GM21529 (cell line): Measurements from ENCODE around the gene A4GNT.
"Not testable (repeated sequence)": the region's sequence is repeated elsewhere in the genome, so short reads cannot be mapped to it uniquely, and the experiment has no call there.

Experiments
- ATAC-seq: cut with Tn5 transposase; IDR thresholded peaks from one replicate; pipeline ENCODE4 v1.9.1; 2021; ENCODE audit not compliant: unreplicated experiment

Gene A4GNT

DNA sequence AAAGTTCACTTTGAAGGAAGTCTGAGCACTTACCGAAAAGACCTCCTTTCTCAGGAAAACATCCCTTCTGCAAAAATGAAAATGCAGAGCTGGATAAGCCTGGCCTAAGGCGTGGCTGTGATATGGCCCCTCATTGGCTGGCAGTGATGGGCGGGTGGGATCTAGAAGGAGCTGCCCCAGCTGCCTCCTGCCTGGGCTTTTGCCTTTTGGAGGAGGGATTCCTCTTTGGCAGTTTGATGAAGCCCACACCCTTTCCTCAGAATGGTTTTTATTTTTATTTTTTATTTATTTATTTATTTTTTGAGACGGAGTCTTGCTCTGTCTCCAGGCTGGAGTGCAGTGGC, 12.8 kb downstream of the A4GNT start:
- ATAC-seq: no peak

DNA sequence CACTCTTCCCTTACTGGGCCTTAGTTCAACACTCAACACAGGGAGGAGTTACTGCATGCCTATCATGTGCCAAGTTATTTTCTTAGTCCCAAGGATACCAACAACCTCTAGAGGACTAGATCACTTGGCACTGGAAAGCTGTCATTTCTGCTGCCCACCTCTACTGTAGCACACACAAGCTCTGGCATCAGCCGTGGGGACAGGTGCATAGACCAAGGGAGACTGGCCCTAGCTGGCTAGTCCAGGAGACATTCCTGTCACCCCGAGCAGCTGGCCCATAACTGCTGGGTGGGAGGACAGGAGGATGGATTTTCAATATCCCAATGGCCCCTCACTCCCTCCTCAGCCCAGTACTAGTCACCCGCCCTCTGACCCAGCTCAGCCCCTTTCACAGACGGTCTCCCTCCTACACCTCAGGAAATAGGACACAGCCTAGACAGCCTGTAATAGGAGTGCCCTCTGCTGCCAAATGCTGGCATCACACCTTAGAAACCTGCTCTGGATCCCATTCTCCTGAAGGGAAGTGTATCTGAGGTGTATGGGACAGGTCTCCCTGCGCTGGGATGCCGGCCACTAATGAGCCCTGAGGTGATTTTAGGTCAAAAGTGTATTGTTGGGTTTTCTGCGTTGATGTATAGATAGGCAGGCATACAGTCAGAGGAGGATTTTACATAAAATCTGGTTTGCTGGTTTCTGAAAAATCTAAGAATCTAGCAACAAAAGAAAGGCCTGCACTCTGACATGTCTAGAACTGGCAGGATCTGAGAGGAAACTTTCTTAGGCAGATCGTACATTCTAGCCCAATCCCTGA, 13.4 kb downstream of the A4GNT start:
- ATAC-seq: peak; percentile 78

DNA sequence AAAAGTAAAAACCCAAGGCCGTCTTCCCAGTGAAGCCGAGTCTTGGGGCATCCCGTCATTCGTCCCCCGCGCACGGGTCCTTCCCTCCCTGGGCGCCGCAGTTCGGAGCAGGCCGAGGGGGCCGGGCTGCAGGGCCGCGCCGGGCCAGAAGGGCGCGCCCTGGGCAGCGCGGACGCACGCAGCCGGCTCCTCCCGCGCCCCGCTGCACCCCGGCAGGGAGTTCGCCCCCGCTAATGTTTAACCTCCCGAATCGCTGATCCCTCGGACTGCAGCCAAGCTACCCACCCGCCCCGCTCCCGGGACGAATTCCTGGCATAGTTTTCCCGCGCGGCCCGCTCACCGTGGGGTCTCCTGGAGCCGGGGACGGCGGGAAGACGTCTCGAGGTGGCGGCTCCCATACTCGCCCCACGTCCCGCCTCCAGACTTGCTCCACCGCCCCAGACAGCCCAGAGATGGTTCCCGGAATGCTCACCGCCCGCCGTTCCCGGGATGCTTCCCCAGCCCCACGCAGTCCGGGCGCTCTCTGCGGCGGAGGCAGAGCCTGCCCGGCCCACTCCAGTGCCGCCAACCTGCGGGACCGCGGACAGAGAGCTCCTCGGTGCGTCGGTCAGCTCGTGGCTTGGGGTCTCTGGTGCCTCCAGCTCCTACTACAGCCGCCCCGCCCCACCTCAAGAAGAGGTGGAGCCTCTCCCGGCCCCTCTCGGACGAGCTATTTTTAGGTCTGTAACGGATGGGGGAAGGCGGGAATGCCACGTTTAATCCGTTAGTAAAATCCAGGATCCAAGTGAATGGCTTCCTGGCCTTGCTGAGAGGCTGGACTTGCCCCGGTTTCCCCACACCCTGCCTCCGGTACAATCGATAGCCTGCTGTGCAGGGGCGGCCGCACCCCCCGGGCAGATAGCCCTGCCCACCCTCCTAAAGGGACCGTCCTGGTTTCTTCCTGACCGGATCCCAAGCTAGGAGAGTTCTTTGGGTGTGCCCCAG, 16.9 kb downstream of the A4GNT start, which contains the start of gene DZIP1L:
Gene DZIP1L, minus strand, starts transcription at position 621 of the 984 bp plus-strand sequence. CDS start 11,637 bp downstream, outside the sequence.
- peak; percentile 78 for ATAC-seq

DNA sequence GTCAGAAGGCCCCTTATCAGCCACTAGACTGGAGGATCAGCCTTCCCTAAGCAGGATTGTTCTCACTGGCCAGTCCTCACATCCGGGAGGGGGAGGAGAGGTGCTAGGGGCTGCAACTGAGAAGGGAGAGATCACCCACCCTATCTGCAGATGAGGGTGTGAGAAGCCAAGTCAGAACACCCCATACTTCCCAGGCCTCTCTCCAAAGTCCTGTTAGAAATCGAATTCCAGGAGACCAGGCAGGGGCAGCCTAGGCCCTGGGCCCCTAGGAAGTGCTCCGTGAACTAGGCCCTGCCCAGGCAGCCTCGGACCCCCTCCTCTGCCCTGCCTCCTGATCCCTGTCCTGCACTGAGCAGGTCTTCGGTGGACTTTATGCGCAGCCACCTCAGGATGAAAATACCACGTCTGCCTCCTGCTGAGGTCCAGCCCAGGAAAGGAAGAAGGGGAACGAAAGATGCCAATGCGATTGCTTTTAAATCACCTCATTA, 17.7 kb downstream of the A4GNT start:
- ATAC-seq: no peak

DNA sequence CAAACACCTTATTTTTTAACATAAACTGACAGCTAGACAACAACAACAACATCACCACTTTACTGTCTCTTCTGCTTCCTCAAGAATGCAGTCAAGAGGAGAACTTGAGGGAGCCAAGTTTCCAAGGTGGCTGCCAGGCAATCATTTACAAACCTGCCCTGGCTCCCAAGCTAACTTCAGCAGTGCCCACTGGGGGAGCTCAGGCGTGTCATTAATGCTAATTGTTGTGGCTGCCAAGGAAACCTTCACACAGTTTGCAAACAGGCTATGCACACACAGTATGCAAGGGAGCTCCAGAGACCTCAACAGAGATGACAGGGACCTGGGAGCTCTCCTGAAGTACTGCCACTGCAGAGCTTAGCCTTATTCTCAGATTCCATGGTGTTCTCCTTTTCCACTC, 18.9 kb downstream of the A4GNT start:
- no peak for ATAC-seq

DNA sequence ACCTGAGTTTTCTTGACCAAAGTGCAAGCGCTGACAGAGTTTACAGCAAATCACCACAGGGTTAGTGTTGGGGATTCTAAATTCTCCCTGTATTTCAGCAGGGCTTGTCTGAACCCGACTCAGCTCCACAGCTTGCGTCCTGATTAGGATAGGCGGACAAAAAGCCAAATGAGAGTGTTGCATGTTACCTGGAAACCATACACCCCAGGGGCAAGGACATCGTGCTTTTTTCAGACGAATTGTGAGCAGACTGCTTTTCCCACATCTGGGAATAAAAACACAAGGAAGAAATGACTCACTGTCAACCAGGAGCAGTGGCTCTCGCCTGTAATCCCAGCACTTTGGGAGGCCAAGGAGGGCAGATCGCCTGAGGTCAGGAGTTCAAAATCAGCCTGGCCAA, 19.8 kb downstream of the A4GNT start:
- ATAC-seq: no peak

DNA sequence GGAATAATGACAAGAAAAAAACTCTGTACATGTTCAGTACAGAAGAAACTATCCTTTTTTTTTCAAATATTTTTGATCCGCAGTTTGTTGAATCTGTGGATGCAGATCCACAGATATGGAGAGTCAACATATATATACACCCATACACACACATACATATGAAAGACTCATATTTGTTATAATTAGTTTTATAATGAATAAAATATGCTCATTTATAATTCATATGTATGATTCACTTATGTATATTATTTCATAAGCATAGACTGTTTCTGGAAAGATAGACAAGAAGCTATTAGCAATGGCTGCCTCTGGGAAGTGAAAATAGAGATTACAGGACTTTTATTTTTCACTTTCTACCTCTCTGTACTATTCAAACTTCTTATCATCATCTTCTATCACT, 26.6 kb downstream of the A4GNT start:
- no peak for ATAC-seq

DNA sequence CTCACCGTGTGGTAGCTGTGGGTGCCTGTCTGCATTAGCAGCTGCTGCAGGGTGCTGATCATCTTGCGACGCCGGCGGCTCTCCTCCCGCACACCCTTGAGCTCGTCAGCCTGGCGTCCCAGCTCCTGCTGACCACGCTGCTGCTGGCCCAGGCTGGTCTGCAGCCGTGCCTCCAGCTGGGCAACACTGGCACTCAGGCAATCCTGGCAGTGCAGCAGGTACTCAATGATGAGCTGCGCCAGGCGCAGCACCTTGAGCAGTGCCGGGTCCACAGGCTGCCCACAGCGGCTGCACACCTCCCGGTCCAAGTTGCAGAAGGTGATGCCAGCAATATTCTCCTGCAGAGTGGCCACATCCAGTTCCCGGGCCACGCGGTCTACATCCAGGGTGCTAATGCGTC, 28.7 kb downstream of the A4GNT start:
- no peak for ATAC-seq

DNA sequence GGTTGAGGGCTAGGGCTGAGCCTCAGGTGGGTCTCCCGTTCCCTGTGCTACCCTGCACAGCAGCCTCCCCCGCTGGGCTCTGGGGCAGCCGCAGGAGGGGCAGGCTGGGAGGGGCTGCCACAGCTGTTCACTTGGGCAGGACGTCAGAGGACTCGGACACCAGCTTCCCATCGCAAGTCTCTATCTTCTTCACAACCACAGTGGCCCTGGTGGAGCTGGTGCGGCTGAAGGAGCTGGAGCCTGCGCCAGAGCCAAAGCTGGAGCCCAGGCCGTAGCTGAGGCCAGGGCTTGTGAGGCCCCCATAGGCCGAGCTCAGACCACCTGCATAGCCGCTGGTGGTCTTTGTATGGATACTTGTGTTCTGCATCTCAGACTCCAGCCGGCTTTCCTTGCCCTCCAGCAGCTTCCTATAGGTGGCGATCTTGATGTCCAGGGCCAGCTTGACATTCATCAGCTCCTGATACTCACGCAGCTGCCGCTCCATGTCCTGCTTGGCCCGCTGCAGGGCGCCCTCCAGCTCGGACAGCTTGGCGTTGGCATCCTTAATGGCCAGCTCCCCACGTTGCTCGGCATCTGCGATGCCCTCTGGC, 30.7 kb downstream of the A4GNT start:
- ATAC-seq: not testable (repeated sequence)

DNA sequence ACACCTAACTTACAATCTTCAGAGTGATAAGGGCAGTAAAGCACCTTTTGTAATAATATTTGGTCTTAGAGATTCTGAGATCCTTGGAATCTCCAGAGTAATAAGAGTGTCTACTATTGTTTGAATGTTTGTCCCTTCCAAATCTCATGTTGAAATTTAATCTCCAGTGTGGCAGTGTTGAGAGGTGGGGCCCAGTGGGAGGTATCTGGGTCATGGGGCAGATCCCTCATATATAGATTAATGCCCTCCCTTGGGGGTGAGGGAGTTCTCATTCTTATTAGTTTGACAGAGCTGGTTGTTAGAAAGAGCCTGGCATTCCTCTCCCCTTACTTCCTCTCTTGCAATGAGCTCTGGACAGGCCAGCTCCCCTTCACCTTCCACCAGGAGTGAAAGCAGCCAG, 32.8 kb downstream of the A4GNT start:
- ATAC-seq: no peak

DNA sequence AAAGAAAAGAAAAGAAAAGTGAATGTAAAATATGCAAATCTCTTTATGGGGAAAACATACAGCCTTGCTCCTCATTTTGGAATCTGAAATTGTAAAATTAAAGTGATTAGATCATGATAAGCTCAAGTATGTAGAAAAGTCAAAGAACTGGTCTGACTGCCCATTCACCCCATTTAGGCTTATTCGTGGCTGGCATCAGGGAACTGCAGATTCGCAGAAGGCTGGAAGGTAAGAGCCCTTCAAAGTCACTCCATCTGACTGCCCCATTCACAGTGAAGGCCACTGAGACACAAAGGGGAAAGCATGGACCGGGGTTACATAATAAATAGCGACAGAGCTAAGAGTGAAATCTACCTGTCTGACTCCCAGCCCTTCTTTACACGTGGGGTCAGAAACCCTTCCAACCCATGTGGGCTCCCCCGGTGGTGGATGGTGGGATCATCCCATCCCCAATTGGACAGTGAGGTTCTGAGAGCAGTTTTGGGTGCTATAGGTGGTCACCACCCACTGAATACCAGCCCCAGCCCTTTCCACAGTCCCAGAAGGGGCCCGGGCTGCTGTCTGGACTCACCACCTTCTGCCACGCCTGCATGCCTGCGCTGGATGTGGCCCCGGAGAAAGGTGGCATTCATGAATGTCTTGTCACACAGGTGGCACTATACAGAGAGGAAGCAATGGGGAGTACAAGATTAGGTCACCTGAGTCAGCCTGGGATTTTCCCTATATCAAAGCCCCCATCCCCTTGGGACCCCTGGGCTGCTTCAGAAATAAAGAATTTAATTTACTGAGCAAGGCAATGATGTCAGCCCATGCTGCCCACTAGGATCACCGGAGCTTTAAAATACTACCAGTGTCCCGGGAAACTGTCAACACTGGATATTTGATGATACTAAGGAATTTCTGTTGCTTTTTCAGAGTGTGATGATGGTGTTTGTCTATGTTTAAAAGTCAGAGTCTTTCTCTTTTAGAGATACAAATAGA, 34.7 kb downstream of the A4GNT start:
- ATAC-seq: no peak

DNA sequence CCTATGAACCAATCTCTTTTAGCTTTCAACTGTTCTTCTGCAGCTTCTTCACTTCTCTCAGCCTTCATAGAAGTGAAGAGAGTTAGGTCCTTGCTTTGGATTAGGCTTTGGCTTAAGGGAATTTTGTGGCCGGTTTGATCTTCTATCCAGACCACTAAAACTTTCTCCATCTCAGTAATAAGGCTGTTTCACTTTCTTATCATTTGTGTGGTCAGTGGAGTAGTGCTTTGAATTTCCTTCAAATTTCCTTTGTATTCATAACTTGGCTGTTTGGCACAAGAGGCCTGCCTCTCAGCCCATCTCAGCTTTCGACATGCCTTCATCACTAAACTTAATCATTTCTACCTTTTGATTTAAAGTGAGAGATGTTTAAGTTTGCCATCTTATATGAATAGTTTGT, 38.5 kb downstream of the A4GNT start:
- no peak for ATAC-seq

DNA sequence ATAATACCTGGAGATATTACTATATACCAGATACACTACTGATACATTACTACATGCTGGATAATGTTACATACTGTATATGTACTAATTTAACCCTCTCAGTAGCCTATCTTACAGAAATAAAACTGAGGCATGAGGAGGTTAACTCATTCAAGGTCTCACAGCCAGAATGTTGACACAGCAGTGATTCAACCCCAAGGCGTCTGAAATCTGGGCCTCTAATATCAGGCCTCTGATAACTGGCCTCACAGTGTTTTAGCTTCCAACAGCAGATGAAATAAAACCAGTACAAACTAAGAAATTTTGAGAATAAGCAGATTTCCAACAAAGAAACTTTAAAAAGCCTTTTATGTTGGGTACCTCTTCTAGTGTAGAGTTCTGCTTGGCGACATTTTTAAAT, 40.2 kb downstream of the A4GNT start:
- no peak for ATAC-seq

DNA sequence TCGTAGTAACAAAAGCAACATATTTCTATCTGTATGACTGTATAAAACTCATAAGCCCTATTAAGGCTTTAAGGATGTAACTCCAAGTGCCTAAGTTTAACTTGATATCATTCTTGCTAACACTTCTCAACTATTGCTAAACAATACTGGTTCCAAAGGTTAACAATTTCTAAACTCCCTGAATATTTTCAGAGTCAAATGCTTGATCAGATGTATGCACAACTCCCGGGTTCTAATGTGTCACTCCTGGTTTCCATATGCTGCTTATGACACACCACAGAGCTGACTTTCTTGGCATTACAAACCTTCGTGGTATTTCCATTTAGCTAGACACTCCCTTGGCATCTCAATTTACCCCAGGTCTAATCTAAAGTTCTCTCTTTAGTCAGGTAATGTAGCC, 43.1 kb downstream of the A4GNT start:
- no peak for ATAC-seq

DNA sequence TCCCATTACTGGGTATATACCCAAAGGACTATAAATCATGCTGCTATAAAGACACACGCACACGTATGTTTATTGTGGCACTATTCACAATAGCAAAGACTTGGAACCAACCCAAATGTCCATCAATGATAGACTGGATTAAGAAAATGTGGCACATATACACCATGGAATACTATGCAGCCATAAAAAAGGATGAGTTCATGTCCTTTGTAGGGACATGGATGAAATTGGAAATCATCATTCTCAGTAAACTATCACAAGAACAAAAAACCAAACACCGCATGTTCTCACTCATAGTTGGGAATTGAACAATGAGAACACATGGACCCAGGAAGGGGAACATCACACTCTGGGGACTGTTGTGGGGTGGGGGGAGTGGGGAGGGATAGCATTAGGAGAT, 46.4 kb downstream of the A4GNT start:
- ATAC-seq: not testable (repeated sequence)

DNA sequence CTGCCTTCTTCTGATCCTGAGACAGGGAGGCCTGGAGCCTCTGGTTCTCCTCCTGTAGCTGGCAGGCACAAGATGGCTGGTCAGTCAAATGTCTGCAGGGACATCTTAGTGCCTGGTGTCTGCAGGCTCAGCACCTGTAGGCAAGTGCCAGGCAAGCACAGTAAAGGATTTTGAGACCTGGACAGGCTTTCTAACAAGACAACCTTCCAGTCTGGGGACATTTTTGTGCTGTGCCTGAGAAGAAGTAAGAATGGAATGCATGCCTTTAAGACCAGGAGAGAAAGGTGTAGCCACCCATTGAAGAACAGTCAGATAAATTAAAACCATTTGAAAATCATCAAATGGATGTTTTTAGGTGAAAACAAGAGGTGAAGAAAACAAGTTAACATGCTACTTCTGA, 48.0 kb downstream of the A4GNT start:
- ATAC-seq: no peak

DNA sequence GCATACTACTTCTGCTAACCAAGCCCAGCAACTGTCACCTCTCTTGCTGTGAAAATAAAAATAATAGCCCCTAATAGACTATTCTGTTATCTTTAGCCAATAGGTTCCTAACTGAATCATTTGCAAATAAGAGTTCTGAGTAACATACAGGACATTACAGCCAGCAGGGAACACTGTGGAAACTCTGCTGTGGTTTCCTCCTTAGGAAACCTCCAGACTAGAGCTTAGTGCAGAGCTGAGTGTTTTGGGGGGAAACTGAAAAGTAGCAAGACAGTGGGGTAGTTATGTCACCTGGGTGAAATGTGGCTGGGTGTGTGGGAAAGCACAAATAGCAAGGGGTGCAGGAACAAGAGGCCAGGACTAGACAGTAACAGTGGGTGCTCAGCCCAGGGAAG, 49.2 kb downstream of the A4GNT start:
- peak; percentile 37 for ATAC-seq

DNA sequence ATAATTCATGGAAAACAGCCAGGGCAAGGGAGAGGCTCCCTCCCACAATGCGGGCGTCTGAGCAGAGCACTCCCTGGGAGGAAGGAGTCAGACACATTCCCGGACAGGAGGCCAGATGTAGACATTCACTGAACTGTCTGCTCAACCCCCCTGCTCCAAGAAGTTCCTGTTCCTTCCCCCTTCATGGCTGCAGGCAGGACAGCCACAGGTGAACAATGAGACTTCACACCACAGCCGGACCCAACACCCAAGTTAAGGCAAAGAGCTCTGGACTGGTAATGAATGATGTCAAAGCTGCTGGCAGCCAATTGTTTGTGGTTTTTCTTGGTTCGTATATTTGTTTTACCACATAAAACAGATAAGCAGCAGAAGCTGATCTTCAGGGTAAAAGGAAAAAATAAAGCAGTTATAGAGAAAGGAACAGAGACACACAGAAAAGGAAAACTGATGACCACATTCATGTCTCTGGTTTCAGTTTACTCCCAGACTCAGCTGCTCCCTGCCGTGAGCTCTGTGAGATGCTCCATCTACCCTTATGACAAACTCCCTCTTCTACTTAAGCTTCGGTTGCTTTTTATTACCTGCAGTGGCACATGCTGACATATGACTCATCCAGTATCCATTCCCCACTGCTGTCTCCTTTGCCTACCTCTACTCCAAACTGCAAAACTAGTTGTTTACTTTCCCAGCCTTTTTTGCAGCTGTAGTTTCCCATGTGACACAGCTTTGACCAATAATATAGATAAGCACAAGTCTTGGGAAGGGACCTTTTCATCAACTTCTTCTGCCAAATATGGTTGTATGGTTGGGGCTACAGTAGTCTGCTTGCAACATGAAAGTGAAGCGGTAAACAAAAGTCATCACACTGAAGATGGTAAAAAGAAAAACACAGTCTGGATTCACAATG, 49.9 kb downstream of the A4GNT start:
- ATAC-seq: peak; percentile 52

DNA sequence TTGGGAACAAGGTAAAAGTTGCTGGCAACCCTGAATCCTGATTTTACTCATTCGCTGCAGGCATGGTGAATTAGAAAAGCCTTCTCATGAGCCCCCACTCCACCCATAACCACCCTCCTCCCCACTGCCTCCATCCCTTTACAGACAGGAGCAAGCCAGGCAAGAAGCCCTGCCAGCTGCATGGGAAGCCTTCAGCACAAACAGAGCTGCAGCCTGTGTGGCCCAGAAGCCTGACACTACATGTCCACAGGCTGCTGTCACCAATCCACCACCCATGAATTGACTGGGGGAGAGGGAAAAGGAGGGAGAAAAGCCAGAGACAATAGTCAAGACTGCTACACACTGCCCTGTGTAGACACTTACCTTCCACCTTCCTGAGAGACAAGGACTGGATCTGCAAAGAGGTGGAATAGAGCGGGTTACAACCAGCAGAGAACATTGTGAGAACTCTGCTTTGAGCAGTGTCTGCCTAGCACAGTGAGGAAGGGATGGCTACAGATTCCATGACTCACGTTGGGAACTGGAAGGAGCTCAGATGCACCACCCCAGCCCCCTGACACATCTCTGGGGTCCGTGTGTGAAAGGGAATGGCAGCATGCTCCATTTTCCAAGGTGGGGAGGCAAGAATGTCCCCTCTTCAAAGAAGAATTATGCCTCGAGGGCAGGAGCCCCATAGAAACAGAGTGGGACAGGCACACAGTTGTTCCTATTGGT, 50.7 kb downstream of the A4GNT start:
- ATAC-seq: no peak
